GM18861 (cell line): ENCODE data around the gene MTM1.
A peak's percentile ranks its signal among the peaks of the same experiment; 100 is the strongest.

ENCODE experiments used
- ATAC-seq: cut with Tn5 transposase; IDR thresholded peaks from one replicate; pipeline ENCODE4 v1.9.1; 2021; ENCODE audit not compliant: unreplicated experiment

Gene MTM1

DNA sequence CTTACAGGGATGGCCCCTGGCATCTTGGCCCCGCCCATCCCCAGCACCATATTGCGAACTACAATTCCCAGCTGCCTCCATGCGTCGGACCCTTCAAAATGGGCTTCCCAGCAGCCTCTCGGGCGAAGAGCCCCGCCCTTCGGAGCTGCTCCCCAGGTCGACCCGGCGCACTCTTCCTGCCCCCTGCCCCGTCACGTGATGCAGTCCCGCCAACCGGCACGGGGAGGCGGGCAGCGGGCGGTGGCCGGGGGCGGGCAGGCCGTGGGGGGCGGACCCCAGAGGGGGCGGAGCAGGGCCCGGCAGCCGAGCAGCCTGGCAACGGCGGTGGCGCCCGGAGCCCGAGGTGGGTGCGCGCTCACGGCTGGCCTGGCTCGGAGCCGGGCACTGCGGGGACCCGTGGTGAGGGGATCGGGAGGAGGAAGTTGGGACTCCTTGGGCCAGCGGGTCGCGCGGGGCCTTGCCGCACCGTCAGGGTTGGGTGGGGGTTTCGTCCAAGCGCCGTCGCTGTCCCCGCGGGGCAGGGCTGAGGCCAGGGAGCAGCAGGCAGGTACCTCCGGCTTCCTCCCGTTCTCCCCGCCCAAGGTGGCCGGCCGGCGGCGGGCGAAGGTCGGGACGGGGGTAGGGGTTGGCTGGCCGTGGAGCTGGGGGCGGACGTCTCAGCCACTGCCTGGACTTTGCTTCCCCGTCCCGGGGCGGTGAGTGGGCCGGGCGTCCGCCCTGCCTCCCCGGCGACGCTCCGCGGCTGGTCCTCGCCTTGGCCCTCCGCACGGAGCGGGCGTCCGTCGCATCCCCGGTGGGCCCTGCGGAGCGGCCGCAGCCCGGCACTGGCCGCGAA, at the start of gene MTM1:
TSS of gene MTM1 (plus strand) at position 302 of the 835 bp plus-strand sequence. CDS start 23,994 bp downstream, outside the sequence.
- peak; percentile 94 for ATAC-seq

DNA sequence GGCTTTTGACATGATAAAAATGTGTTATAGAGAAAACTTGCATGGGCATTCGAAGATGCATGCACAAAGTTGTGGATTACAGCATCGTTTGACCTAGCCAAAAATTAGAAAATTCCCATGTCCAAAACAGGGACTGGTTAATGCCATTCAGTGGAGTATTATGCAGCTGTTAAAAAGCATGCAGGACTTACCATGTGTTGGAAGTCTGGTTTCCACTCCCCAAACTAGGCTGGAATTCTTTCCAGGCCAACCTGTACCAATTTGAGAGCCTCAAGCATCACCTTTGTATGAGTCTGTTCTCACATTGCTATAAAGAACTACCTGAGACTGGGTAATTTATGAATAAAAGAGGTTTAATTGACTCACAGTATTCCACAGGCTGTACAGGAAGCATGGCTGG, 45.9 kb upstream of the MTM1 start:
- ATAC-seq, result no peak

DNA sequence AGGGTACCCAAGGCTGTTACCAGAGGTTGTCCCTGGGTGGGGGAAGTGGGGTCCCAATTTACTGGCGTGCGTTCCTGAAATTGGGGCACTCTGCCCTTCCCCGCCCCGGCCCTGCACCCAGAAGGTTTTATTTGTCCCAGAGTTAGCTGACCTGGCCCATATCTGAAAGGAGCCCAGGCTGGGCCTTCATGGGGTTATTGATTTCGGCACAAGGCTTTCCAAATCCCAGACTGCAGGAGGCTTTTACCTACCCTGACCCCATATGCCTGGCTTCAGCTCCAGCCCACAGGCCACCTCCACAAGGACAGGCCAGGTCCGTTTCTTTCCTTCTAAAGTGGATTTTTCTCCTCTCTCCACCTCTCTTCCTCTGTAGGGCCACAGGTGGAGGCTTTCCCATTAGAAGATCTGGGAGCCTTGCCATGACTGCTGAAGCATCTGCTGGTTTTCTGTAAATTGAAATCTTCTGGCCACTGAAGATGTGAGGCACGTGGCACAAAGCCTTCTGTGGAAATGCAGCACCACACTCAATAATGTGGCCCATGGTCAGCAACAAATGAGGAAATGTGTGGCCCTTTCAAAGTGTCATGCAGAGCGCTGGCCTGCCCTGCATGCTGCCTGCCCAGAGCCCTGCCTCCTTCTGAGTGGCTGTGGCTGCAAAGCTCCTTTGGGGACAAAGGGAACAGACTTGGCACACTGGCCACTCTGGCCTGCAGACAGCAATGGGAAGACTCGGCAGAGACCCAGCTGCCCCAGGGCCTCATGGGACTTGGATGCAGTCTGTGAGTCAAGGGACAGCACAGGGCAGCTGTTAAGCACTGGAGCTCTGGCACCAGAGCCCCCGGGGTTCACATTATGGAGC, 43.1 kb upstream of the MTM1 start:
- ATAC-seq, result no peak

DNA sequence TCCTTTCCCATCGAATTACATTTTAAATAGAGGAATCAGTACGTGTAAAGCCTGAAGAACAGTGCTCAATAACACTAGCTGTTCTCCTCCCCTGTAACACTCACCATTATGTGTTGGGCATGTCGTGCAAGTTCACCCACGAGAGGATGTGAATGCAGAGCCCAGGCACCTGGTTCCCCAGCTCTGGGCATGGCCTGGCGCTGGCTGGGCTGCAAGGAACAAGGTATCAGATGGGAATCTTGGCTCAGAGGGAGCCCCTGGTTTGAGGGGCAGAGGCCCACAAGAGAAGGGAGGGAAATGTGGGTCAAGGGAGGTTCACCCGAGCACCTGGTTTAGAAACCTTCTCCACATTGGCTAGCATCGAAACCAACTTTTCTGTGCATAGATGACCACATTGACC, 41.7 kb upstream of the MTM1 start:
- no peak for ATAC-seq

DNA sequence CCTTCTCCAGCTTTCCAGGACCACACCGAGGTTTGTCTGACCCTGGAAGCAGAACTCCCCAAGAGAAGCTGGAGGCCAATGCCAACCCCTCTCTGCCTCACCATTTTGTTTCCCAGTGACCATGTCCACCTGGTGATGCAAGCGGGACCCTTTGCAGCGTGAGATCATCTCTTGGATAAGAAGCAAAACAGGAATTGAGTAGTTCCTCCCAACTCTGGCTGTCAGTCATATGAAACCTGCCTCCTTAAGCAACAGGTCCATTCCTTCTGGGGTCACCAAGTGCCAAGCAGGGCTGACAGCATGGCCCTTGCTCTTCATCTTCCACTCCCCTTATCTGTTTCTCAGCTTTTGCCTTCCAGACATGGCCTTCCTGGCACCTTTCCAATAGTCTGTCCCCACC, 41.3 kb upstream of the MTM1 start:
- no peak for ATAC-seq

DNA sequence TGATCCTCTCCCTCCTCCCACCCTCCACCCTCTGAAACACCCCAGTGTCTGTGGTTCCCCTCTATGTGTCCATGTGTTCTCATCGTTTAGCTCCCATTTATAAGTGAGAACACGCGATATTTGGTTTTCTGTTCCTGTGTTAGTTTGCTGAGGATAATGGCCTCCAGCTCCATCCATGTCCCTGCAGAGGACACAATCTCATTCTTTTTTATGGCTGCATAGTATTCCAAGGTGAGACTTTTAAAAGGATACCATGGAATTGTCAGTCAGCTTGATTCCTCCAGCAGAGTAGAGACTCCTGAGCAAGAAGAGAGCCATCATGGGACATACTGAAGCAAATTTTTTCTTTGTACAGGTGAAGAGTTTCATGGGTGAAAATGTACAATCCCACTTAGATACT, 38.8 kb upstream of the MTM1 start:
- ATAC-seq, result no peak

DNA sequence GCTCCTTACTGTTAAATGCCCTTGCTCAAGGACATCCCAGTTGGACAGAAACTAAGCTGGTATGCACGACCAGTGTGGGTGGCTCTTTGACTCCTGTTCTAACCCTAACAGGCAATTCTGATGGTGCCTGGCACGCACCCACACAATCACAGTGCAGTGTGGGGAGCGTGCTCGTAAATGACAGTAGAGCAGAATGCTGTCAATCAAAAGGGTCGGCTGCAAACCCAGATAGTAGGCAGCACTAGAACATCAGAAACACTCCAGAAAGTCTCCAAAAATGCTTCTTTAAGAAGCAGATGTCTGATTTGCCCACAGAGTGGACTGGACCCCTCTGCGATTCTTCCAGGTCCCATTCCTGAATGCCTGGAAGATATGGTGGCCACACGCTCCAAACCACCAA, 37.6 kb upstream of the MTM1 start:
- ATAC-seq, result no peak

DNA sequence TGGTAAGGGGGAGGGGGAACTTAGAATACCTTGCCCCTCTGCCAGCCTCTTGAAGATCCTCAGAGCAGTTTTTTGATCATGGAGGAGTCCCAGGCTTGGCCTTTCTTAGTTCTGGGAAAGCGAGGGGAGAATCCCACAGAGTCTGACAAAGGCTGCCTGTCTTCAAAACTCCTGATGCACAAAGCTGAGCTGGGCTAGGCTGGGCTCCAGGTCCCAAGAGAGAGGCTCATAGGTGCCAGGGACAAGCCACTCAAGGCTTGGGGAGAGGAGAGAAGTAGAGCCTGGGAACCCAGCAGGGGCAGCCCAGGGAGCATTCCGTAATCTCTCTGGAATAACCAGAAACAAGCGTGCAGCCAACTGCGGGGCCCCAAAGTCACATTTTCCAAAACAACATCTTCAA, 37.0 kb upstream of the MTM1 start:
- ATAC-seq, result no peak

DNA sequence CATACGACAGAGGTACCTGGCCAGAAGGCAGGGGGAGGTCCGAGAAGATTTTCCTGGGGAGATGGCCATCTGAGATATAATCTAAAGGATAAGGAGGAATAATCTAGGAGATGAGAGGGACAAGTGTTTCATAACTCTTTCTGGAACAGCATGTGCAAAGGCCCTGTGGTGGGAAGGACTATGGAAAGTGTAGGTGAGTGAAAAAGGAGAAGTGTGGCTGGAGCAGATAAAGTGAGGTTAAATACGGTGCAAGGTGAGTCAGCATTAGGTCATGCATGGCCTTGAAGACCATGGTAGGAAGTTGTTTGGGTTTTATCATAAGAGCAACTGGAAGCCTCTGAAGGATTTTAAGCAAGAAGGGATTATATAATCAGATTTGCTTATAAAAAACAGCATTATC, 34.6 kb upstream of the MTM1 start:
- ATAC-seq, result no peak

DNA sequence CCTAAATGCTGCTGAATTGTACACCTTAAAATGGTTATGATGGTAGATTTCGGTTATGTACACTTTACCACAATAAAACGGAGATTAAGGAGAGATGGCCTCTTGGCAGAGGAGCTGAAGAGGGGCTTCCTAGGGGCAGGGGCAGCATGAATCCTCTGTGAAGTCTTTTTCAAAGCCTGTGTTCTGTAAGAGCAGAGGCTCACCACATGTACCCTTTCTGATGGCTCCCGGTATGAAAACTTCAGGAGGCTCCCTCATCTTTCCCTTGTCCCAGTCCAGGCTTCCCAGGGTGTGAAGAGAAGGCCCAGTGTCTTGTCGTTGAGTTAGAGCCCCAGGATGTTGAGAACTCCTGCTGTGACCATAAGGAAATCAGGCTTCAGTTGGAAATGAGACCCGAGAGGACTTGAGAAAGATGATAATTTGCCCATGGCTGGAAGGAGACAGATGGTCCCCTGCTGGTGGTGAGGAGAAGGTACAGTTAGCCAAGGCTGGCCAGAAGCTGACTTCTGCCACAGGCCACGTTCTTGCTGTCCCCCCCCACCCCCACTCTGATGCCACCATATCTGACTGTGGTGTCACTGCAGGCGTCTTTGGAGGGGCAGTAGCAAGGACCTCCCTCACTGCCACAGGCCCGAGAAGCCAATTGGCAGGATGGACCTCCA, 31.8 kb upstream of the MTM1 start:
- ATAC-seq, result no peak

DNA sequence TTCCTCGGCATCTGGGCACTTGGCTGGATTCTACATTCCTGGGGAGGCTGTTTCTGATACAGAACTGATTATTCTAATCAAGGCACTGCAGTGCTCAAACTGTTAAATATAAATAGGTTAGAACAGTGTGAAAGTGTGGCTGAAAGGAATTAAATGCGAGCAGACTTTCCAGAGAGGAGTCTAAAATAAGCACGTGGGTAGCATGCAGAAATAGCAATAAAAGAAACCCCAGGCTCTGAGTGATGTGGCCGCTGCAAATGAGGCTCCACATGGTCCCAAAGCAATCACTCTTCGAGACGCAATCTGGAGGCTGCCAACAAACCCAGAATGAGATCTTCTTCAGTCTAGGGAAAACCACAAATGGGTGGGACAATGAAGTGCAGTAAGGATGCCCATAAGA, 30.6 kb upstream of the MTM1 start:
- no peak for ATAC-seq

DNA sequence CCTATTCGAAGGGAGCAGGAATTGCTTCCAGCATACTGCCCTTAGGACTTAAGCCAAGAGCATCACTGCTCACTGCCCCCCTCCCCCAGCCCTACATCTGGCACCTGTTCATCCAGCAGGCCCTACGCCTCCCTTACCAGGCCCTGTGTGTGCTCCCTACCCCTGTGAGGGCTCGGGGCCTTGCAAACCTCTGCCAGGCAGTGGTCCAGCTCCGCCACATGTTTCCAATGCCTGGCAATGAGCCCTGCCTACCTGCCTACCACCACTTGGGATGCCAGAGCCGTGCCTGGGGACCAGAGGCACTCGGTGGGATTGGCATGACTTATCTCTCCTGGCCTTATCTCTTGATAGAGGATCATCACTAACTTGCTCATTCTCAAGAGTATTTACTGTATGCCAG, 27.5 kb upstream of the MTM1 start:
- ATAC-seq, result no peak

DNA sequence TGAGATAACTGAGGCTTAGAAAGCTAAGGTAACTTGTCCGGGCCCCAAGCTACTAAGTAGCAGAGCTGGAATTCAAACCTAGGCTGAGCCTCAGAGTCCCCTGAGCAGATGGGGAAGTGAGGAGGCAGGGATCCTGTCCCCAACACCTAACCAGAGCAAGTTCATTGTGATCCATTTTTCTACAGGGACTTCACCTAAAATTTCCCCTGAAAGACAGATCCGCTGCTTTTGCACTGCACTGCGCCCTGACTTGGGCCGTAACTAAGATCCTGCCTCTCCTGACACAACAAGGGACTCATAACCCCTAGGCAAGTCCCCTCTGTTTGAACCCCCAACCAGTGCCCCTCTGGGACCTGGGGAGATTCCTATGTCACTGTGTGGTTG, 25.6 kb upstream of the MTM1 start:
- ATAC-seq, result peak; percentile 25

DNA sequence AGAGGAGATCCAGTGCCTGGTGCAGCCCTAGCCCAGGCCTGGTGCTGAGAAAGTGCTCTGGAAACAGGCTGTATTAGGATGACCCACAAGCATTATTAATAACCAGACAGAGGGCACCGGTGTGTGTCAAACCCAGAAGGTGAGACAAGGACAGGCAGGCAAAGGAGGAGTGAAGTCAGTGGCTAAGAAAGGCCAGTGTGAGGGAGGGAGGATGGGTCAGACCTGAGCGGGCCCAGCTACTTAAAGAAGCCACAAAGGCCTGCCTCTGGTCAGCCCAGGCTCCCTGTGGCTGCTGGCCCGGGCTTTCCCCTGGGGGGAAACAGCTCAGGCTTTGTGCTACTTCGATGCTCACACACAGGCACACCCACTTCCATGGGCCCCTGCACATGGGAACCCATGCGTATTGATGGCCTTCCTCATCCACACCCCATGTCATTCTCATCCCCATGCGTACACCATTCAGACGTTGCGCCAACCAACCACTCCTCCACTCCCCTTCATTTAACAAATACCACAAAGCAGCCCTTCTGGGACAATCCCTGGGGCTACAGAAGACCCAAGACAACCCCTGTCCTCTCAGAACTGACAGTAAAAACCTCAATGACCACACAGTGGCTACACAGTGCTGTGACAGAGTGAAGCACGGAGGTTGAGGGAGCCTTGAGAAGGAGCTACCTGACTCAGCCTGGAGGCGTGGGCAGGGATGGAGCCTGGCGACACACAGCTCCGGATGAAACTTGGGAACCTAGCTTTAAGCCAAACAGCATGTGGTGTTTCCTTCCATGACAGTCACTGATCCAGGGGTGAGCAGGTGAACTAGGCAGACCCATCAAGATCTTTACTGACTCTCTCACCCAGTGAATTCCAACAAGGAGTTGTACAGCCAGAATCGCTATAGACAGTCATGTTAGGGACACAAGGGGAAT, 24.9 kb upstream of the MTM1 start:
- peak; percentile 42 for ATAC-seq

DNA sequence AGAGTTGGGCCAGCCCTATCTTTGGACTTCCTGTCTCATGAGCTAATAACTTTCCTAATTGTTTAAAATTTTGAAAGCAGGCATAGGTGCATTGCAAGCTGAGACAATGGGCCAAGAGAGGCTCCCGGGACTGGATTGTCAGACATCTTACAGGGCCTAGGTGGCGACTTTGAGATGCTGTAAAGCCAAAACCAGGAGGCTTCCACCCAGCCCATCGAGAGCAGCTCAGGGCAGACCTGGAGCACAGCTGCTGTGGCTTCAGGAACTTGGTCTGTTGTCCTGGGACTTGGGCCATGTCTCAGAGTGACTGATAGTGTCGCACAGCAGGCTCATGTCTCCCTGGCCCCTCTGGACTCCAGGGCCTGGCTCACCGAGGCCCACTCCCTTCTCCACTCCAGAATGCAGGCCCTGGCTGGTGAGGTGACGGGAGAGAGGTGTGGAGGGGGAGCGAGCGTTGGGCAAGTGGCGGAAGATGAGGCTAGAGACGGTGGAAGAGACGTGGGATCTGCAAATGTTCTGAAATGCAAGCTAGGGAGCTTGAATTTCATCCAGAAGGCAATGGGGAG, 24.1 kb upstream of the MTM1 start:
- ATAC-seq, result no peak

DNA sequence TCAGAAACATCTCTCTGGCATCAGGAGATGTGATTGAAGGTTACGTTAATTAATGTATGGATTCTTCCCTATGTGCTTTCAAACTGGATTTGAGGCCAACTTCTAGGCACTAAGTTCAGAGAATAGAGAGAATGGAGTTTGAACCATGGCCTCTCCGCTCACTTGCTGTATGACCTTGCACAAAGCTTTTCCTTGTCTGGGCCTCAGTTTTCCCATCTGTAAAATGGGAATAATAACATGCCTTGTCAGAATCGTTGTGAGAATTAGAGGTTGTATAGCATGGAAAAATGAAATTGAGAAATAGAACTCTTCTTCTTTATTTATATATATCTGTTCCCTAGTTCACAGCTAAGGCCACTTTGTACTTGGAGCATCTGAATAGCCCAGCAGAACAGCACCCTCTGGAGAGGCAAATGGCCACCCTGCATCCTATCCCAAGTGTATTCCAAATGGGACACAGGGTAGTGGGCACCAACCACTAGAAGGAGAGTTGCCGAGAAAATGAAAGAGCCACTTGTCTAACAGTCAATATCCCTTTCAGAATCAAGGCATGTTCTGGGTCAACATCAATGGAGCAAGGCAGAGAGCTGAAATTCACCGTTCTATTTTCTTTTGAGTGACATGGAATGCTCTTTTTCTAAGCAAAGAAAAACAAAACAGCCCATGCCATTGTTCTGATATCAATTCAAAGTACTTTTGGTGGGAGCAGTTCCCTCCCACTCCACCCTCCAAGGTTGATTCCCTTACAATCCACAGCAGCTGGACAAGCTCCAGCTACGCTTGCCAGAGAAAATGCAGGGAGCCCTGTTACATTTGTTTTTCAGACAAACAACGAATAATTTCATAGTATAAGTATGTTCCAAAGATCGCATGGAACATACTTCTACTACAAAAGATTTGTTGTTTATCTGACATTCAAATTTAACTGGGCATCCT, 23.3 kb upstream of the MTM1 start:
- no peak for ATAC-seq

DNA sequence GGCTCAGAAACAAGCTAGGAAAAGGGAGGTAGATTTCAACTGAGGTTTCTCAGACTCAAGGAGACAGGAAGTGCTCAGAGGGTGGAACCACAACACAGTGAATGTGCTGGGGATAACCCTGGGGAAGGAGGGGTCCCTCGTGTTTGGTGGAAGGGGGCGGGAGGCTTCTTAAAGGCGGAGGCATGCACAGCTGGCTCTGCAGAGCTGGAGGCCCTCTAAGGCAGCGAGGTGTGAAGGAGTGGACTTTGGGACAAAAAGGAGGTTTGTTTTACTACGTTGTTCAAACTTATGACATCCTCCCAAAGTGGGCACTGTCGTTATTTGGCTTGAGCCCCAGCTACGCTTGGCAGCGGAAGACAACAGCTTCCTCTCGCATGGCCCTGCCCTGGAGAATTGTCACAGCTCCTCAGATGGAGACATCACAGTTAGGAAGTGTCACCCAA, 21.7 kb upstream of the MTM1 start:
- ATAC-seq, result no peak

DNA sequence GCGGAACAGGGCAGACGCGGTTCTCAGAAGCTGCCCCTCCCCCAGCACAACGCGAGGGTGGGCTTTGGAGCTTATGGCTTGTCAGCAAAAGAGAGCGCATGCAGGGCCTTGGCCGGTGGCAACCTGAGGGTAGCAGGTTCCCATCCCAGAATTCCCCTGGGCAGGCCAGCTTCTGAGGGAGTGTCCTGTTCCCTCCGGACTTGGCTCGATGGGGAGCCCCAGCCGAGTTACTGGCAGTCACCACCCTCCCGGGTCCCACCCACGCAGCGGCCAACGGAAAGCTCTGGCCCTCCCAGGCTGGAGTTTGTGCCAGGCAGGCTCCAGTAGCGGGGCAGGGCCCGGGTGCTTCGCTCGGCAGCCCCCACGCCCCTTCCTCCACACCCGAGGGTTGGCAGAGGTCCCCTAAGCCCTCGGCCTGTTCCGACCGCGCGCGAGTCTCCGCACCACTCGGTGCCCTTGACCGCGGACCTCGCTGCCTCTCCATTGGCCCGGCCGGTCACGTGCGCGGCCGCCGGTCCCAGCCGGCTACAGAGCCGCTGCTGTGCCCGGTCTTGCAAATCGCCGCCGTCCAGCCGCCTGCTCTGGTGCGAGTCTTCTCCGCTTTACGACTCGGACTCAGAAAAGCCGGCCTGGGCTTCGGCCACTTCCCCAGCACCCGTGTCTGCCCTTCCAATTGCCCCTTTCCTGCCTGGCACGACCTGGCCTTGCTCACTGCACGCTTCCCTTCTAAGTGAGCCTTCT, 20.9 kb upstream of the MTM1 start:
- peak; percentile 38 for ATAC-seq
